H1 (cell line): ENCODE results near the gene DTD1. TPM values are rescaled to one million over a fixed set of nuclear protein-coding genes. Genes with fewer than 3 reads are reported as not detected.

Experiments used
- CTCF ChIA-PET: fragments of 300-600 bp; sonication (Branson Sonifier 250); formaldehyde crosslinking; loops from one replicate; lab custom pipeline; 2021; ENCODE audit not compliant: partially characterized antibody; lab: Charles Lee
- POLR2A ChIA-PET: fragments of 300-600 bp; sonication (Branson Sonifier 250); formaldehyde crosslinking; loops from one replicate; lab custom pipeline; 2021; ENCODE audit warnings: inconsistent platforms; ENCODE audit not compliant: partially characterized antibody; lab: Charles Lee
- DNase-seq, 2 experiments: peaks; one replicate each; pipeline versions ENCODE4 v3.0.0 to v3.0.0-alpha.2; 2010 to 2022; ENCODE audit warnings: low spot score in 2 of 2, low read depth in 1 of 2, mixed read lengths in 1 of 2
- FAIRE-seq: peaks from 2 replicates; lab custom pipeline; 2011; peaks lifted over from hg19 to GRCh38; lab: Jason Lieb, UNC
- H2AFZ ChIP-seq: 2 replicates; pipeline ENCODE4 v1.8.1; 2012; ENCODE audit warnings: low read length, inconsistent platforms
- H2AK5ac ChIP-seq: 2 replicates; pipeline ENCODE4 v1.6.1; 2013; ENCODE audit warnings: low read depth, low read length
- H2BK120ac ChIP-seq: replicated peaks from 2 replicates; pipeline ENCODE3; 2013; ENCODE audit warnings: low read depth, low read length, inconsistent platforms
- H2BK12ac ChIP-seq: 2 replicates; pipeline ENCODE4 v1.6.1; 2013; ENCODE audit warnings: low read depth, low read length
- H2BK15ac ChIP-seq: 2 replicates; pipeline ENCODE4 v1.6.1; 2013; ENCODE audit warnings: low read length
- H2BK20ac ChIP-seq: 2 replicates; pipeline ENCODE4 v1.6.1; 2013; ENCODE audit warnings: low read length
- H2BK5ac ChIP-seq: 2 replicates; pipeline ENCODE4 v1.6.1; 2013; ENCODE audit warnings: low read depth, low read length
- H3K14ac ChIP-seq: 2 replicates; pipeline ENCODE4 v1.6.1; 2013; ENCODE audit warnings: inconsistent platforms; ENCODE audit not compliant: insufficient read length
- H3K18ac ChIP-seq: 2 replicates; pipeline ENCODE4 v1.6.1; 2013; ENCODE audit warnings: low read length; ENCODE audit errors: extremely low read depth
- H3K23ac ChIP-seq: 2 replicates; pipeline ENCODE4 v1.6.1; 2013; ENCODE audit warnings: inconsistent platforms; ENCODE audit not compliant: insufficient read length
- H3K23me2 ChIP-seq: 2 replicates; pipeline ENCODE4 v1.6.1; 2013; ENCODE audit warnings: low read depth, low read length
- H3K27ac ChIP-seq: 2 replicates; pipeline ENCODE4 v1.6.1; 2011; ENCODE audit warnings: low read depth, low read length, inconsistent platforms
- H3K27me3 ChIP-seq, 4 experiments: replicated peaks in 1 of 4; 1 replicate in 1 of 4; 2 replicates in 3 of 4; pipeline versions ENCODE4 v1.6.1 to v1.8.1; 2011 to 2013; ENCODE audit warnings: low read length in 3 of 4, mild to moderate bottlenecking in 3 of 4, inconsistent platforms in 2 of 4, mixed read lengths in 2 of 4, moderate library complexity in 1 of 4; ENCODE audit not compliant: control insufficient read depth in 3 of 4, insufficient read depth in 3 of 4; ENCODE audit errors: extremely low read depth in 1 of 4
- H3K36me3 ChIP-seq, 4 experiments: 2 replicates each; pipeline versions ENCODE4 v1.6.1 to v1.8.1; 2011 to 2013; ENCODE audit warnings: mild to moderate bottlenecking in 4 of 4, low read length in 3 of 4, moderate library complexity in 2 of 4, control low read depth in 1 of 4, inconsistent platforms in 1 of 4; ENCODE audit not compliant: insufficient read depth in 4 of 4, control insufficient read depth in 2 of 4
- H3K4ac ChIP-seq: replicated peaks from 2 replicates; pipeline ENCODE3; 2013; ENCODE audit warnings: low read length, low read depth, mixed read lengths, inconsistent platforms; ENCODE audit not compliant: insufficient read length
- H3K4me1 ChIP-seq, 4 experiments: replicated peaks in 1 of 4; 1 replicate in 1 of 4; 2 replicates in 3 of 4; pipeline versions ENCODE4 v1.6.1 to v1.8.1; 2011 to 2013; ENCODE audit warnings: low read length in 3 of 4, inconsistent platforms in 2 of 4, mixed read lengths in 1 of 4; ENCODE audit not compliant: insufficient read depth in 4 of 4, control insufficient read depth in 3 of 4
- H3K4me2 ChIP-seq, 2 experiments: 2 replicates each; pipeline versions ENCODE4 v1.6.1 to v1.8.1; 2011 to 2013; ENCODE audit warnings: low read depth in 2 of 2, low read length in 2 of 2, control low read depth in 1 of 2, inconsistent platforms in 1 of 2, mild to moderate bottlenecking in 1 of 2; ENCODE audit not compliant: insufficient read depth in 1 of 2
- H3K4me3 ChIP-seq, 4 experiments: fragments of 200-600, 300-600 bp in 1 of 4; sonication (generic), shearing (Covaris generic), sonication (Bioruptor Twin) in 1 of 4; 2 replicates each; pipeline versions ENCODE4 v1.5.1 to v1.8.1; 2011 to 2016; ENCODE audit warnings: low read length in 4 of 4, low read depth in 3 of 4, control low read depth in 2 of 4, inconsistent platforms in 2 of 4, mild to moderate bottlenecking in 2 of 4, mixed read lengths in 1 of 4, moderate library complexity in 1 of 4; ENCODE audit not compliant: insufficient read depth in 2 of 4; ENCODE audit errors: extremely low read depth in 1 of 4
- H3K56ac ChIP-seq: replicated peaks from 2 replicates; pipeline ENCODE3; 2013; ENCODE audit warnings: low read depth, mild to moderate bottlenecking, mixed read lengths, low read length, inconsistent platforms; ENCODE audit not compliant: insufficient read length
- H3K79me1 ChIP-seq: 2 replicates; pipeline ENCODE4 v1.6.1; 2013; ENCODE audit warnings: low read depth, low read length, control low read depth
- H3K79me2 ChIP-seq, 2 experiments: 2 replicates each; pipeline versions ENCODE4 v1.6.1 to v1.8.1; 2012 to 2013; ENCODE audit warnings: low read length in 2 of 2, mild to moderate bottlenecking in 2 of 2, inconsistent platforms in 1 of 2; ENCODE audit not compliant: insufficient read depth in 2 of 2, control insufficient read depth in 1 of 2
- H3K9ac ChIP-seq, 4 experiments: replicated peaks in 1 of 4; 1 replicate in 1 of 4; 2 replicates in 3 of 4; pipeline versions ENCODE4 v1.6.1 to v1.8.1; 2011 to 2013; ENCODE audit warnings: low read depth in 3 of 4, low read length in 3 of 4, control low read depth in 2 of 4, mild to moderate bottlenecking in 2 of 4, moderate library complexity in 2 of 4, inconsistent platforms in 1 of 4; ENCODE audit errors: extremely low read depth in 1 of 4
- H3K9me3 ChIP-seq, 2 experiments: 2 replicates each; pipeline versions ENCODE4 v1.6.1 to v1.8.1; 2012 to 2013; ENCODE audit warnings: mild to moderate bottlenecking in 2 of 2, moderate library complexity in 2 of 2, control low read depth in 1 of 2, inconsistent platforms in 1 of 2, low read depth in 1 of 2, low read length in 1 of 2, mixed read lengths in 1 of 2; ENCODE audit not compliant: insufficient read depth in 2 of 2
- H4K20me1 ChIP-seq, 2 experiments: replicated peaks in 1 of 2; 2 replicates each; pipeline versions ENCODE3 to v1.8.1; 2011 to 2013; ENCODE audit warnings: inconsistent platforms in 2 of 2, low read length in 2 of 2, mild to moderate bottlenecking in 1 of 2; ENCODE audit not compliant: insufficient read depth in 2 of 2, control insufficient read depth in 1 of 2
- H4K5ac ChIP-seq: 2 replicates; pipeline ENCODE4 v1.6.1; 2013; ENCODE audit warnings: low read length, low read depth, mixed read lengths, inconsistent platforms; ENCODE audit not compliant: insufficient read length
- H4K8ac ChIP-seq: 2 replicates; pipeline ENCODE4 v1.8.0; 2013; ENCODE audit warnings: mild to moderate bottlenecking, moderate library complexity, low read length, inconsistent platforms; ENCODE audit not compliant: insufficient read depth; ENCODE audit errors: extremely low read depth
- H4K91ac ChIP-seq: replicated peaks from 2 replicates; pipeline ENCODE3; 2013; ENCODE audit warnings: low read length, mixed read lengths, inconsistent platforms; ENCODE audit not compliant: insufficient read length
- BCL11A ChIP-seq, 2 experiments: IDR thresholded peaks; one replicate each; pipeline ENCODE4 v1.6.1; 2011; ENCODE audit warnings: low read depth in 2 of 2, low read length in 2 of 2, mild to moderate bottlenecking in 2 of 2
- CHD2 ChIP-seq: IDR thresholded peaks from 2 replicates; pipeline ENCODE4 v1.6.1; 2012; ENCODE audit warnings: low read length, improper control_type of control experiment
- CREB1 ChIP-seq: IDR thresholded peaks from 2 replicates; pipeline ENCODE4 v1.6.1; 2012; ENCODE audit warnings: inconsistent platforms
- CTBP2 ChIP-seq: IDR thresholded peaks from 2 replicates; pipeline ENCODE4 v1.7.0; 2011; ENCODE audit warnings: borderline replicate concordance, mild to moderate bottlenecking, moderate library complexity, mixed read lengths, low read length; ENCODE audit not compliant: insufficient read depth, insufficient read length
- FOSL1 ChIP-seq: IDR thresholded peaks from 2 replicates; pipeline ENCODE4 v1.6.1; 2011; ENCODE audit warnings: mild to moderate bottlenecking, low read depth, low read length, moderate library complexity; ENCODE audit not compliant: insufficient read depth
- MAFK ChIP-seq: IDR thresholded peaks from 2 replicates; pipeline ENCODE4 v1.6.1; 2012; ENCODE audit warnings: low read depth, mild to moderate bottlenecking, improper control_type of control experiment, low read length
- RXRA ChIP-seq: IDR thresholded peaks from 2 replicates; pipeline ENCODE4 v1.6.1; 2011; ENCODE audit warnings: low read depth, mild to moderate bottlenecking, low read length, moderate library complexity; ENCODE audit not compliant: insufficient read depth
- SIRT6 ChIP-seq: IDR thresholded peaks from one replicate; pipeline ENCODE4 v1.7.1; 2012; ENCODE audit warnings: low read length, inconsistent platforms
- SIX5 ChIP-seq: IDR thresholded peaks from 2 replicates; pipeline ENCODE4 v1.6.1; 2011; ENCODE audit warnings: mild to moderate bottlenecking, low read depth, low read length
- TCF12 ChIP-seq: IDR thresholded peaks from 2 replicates; pipeline ENCODE4 v1.6.1; 2011; ENCODE audit warnings: low read depth, mild to moderate bottlenecking, low read length
- WGBS, 2 experiments: shearing (Covaris generic) in 1 of 2; methylation state at CpG; one replicate each; pipeline versions ENCODE4 v1.1.6 to v1.1.7; 2013 to 2015; ENCODE audit warnings: low lambda C conversion rate in 2 of 2, mixed read lengths in 2 of 2, inconsistent platforms in 1 of 2, low coverage in 1 of 2, missing lambda C conversion rate in 1 of 2; ENCODE audit not compliant: insufficient replicate concordance in 2 of 2, insufficient coverage in 1 of 2, insufficient read length in 1 of 2; ENCODE audit errors: extremely low coverage in 1 of 2, missing lambda C conversion rate in 1 of 2; 5-methylcytosine and 5-hydroxymethylcytosine counted together
- polyA plus RNA-seq, 7 experiments: library from polyadenylated mRNA; depleted of rRNA in 3 of 7; stranded (reverse) in 5 of 7; unstranded in 2 of 7; fragments of >200 nt in 5 of 7; fragments of 200-250 nt in 2 of 7; gene quantifications; 1 replicate in 5 of 7; 2 replicates in 1 of 7; 4 replicates in 1 of 7; pipeline versions ENCODE4 v1.2.1 to v1.2.3, GENCODE V29; 2011 to 2013; ENCODE audit warnings: missing spikeins in 2 of 7, mixed read lengths in 2 of 7
- total RNA-seq: library from RNA; stranded (reverse); fragmentation: NEBNext Ultra II Directional; extraction: Animal tissue kit (Norgen Biotek cat#: 25700); gene quantifications from 2 replicates; pipeline ENCODE4 v1.2.1, GENCODE V29; 2021
- TF ChIP-seq, protein P1 (sequence below), 3 experiments: IDR thresholded peaks; 1 replicate in 2 of 3; 2 replicates in 1 of 3; pipeline versions ENCODE4 v1.5.1 to v1.6.1; 2011; ENCODE audit warnings: low read length in 3 of 3, mild to moderate bottlenecking in 3 of 3, inconsistent platforms in 2 of 3, low read depth in 1 of 3, moderate library complexity in 1 of 3; ENCODE audit not compliant: insufficient read depth in 1 of 3; ENCODE audit errors: control extremely low read depth in 1 of 3
- TF ChIP-seq, protein P2 (sequence below): IDR thresholded peaks from 2 replicates; pipeline ENCODE4 v1.6.1; 2012; ENCODE audit warnings: inconsistent platforms

Gene DTD1
- total and polyA plus RNA-seq, 2 of the 8 experiments (the other 6 are each of a cell fraction or from before 2014, with no cell fraction given) = 49.7 to 66.6 TPM

DNA sequence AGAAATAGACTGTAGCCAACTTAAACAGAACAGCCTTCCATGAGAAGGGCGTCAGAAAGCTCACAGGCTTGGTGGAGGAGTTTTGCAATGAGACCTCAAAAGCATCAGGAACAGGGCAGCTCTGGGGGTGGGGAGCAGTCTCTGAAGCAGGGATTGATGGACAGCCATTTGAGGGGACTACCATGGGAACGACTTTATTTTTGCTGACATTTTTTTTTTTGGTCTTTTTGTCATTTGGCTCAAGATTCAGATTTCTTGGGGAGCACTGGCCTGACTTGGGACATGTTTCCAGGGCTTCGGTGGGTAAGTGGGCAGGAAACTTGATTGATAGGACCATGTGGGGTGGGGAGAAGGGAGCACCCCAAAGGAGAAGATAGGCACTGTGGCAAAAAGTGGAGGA lies 193.7 kb downstream of the DTD1 start:
- no peak overlapping the region for H2BK15ac ChIP-seq
- H3K4me1 ChIP-seq = no peaks in the 10 kb centered on the region
- no peak overlapping the region for H3K14ac ChIP-seq
- no peak overlapping the region for H2BK20ac ChIP-seq
- H4K20me1 ChIP-seq = no peaks in the 10 kb centered on the region
- no peak overlapping the region for H3K4ac ChIP-seq
- no peaks in the 10 kb centered on the region for H3K79me1 ChIP-seq
- no peak overlapping the region for H3K4me2 ChIP-seq
- no peak for DNase-seq
- no peaks in the 10 kb centered on the region for H3K79me2 ChIP-seq
- FAIRE-seq = no peak
- no peak overlapping the region for H3K18ac ChIP-seq
- 77% methylated on average over 3 of the region's 3 CpGs; no CpG with 5 or more reads in 1 of the 2 experiments for WGBS, 2 experiments
- no peak overlapping the region for H3K56ac ChIP-seq
- H3K36me3 ChIP-seq = no peaks in the 10 kb centered on the region
- no peak overlapping the region for H2BK12ac ChIP-seq
- H4K8ac ChIP-seq = no peak overlapping the region
- H3K9me3 ChIP-seq = no peaks in the 10 kb centered on the region
- no peak overlapping the region for H3K27ac ChIP-seq
- CTCF ChIA-PET = interaction anchor here (1.4 kb wide), 1 partner anchor 120 kb away, joined by 3 read pairs; no protein-coding TSS in a partner anchor
- no peak overlapping the region for H2AK5ac ChIP-seq
- no peaks in the 10 kb centered on the region for H3K27me3 ChIP-seq
- no peak overlapping the region for H3K9ac ChIP-seq
- H3K23ac ChIP-seq = no peak overlapping the region
- no peak overlapping the region for H2BK120ac ChIP-seq
- TF ChIP-seq RXRA = no peak
- no peak for TF ChIP-seq CTBP2
- no peak for TF ChIP-seq TCF12
- no peak for TF ChIP-seq CREB1
- TF ChIP-seq CHD2 = no peak
- no peak for TF ChIP-seq BCL11A (IDR thresholded peaks at IDR 0.05; ENCODE audit: low read depth in 2 of 2, low read length in 2 of 2)
- TF ChIP-seq SIX5 = no peak
- TF ChIP-seq, protein P1, sequence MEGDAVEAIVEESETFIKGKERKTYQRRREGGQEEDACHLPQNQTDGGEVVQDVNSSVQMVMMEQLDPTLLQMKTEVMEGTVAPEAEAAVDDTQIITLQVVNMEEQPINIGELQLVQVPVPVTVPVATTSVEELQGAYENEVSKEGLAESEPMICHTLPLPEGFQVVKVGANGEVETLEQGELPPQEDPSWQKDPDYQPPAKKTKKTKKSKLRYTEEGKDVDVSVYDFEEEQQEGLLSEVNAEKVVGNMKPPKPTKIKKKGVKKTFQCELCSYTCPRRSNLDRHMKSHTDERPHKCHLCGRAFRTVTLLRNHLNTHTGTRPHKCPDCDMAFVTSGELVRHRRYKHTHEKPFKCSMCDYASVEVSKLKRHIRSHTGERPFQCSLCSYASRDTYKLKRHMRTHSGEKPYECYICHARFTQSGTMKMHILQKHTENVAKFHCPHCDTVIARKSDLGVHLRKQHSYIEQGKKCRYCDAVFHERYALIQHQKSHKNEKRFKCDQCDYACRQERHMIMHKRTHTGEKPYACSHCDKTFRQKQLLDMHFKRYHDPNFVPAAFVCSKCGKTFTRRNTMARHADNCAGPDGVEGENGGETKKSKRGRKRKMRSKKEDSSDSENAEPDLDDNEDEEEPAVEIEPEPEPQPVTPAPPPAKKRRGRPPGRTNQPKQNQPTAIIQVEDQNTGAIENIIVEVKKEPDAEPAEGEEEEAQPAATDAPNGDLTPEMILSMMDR (IDR thresholded peaks at IDR 0.05; ENCODE audit: control extremely low read depth in 1 of 3, insufficient read depth in 1 of 3, low read depth in 1 of 3, low read length in 3 of 3) = no peak
- no peak for TF ChIP-seq FOSL1
- no peak for TF ChIP-seq MAFK
- TF ChIP-seq, protein P2, sequence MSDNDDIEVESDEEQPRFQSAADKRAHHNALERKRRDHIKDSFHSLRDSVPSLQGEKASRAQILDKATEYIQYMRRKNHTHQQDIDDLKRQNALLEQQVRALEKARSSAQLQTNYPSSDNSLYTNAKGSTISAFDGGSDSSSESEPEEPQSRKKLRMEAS = no peak
- no peak for TF ChIP-seq SIRT6
- TF ChIP-seq, all 59 proteins: peak for 0
- POLR2A ChIA-PET = no interaction called here
- Histone ChIP-seq H4K91ac (no peak overlapping the region), H2AFZ (no peak overlapping the region), H3K23me2 (no peaks in the 10 kb centered on the region), H3K4me3 (no peak overlapping the region), H4K5ac (no peak overlapping the region), H2BK5ac (no peak overlapping the region)
